Measurements from ENCODE around the gene CPHXL2.

The CPHXL2 gene

GRCh38 chr16:75648265-75649076, 28.3 kb downstream of the CPHXL2 start:
- no peaks in the 10 kb centered on the region for H3K27me3 ChIP-seq (ENCODE audit: insufficient read depth, low read depth, severe bottlenecking)
- no peaks in the 10 kb centered on the region for H3K9me3 ChIP-seq (ENCODE audit: severe bottlenecking)
- peak overlapping the region; percentile 94 for H3K4me3 ChIP-seq (ENCODE audit: low read depth, low read length)
- DNase-seq: peak; percentile 85
- TF ChIP-seq CTCF (IDR thresholded peaks at IDR 0.05; ENCODE audit: low read depth, low read length): no peak
- H3K36me3 ChIP-seq: peaks cover 36% of the 10 kb centered on the region
- peak overlapping the region; percentile 89 for H3K27ac ChIP-seq

GRCh38 chr16:75647492-75648264, 29.1 kb downstream of the CPHXL2 start, which contains the start of the genes KARS1 and TERF2IP:
Gene KARS1, minus strand, starts transcription at chr16:75647665. Its CDS starts 26 bp downstream, at chr16:75647639.
Gene TERF2IP, plus strand, starts transcription at chr16:75647773. Its CDS starts 110 bp downstream, at chr16:75647883.
- peak within 1 kb of the TSS; percentile 89 for H3K27ac ChIP-seq
- H3K27me3 ChIP-seq (ENCODE audit: insufficient read depth, low read depth, severe bottlenecking): no peaks in the 10 kb centered on the region
- peaks cover 35% of the 10 kb centered on the region for H3K36me3 ChIP-seq
- H3K9me3 ChIP-seq (ENCODE audit: severe bottlenecking): no peaks in the 10 kb centered on the region
- no peak for TF ChIP-seq CTCF (IDR thresholded peaks at IDR 0.05; ENCODE audit: low read depth, low read length)
- peak within 1 kb of the TSS; percentile 94 for H3K4me3 ChIP-seq (ENCODE audit: low read depth, low read length)
- peak; percentile 94 for DNase-seq

GRCh38 chr16:75647112-75647491, 29.7 kb downstream of the CPHXL2 start:
- no peak for TF ChIP-seq CTCF (IDR thresholded peaks at IDR 0.05; ENCODE audit: low read depth, low read length)
- peak overlapping the region; percentile 89 for H3K27ac ChIP-seq
- no peak for DNase-seq
- no peaks in the 10 kb centered on the region for H3K27me3 ChIP-seq (ENCODE audit: insufficient read depth, low read depth, severe bottlenecking)
- H3K4me3 ChIP-seq (ENCODE audit: low read depth, low read length): peak overlapping the region; percentile 94
- peaks cover 38% of the 10 kb centered on the region for H3K36me3 ChIP-seq
- no peaks in the 10 kb centered on the region for H3K9me3 ChIP-seq (ENCODE audit: severe bottlenecking)

- H3K9me3 ChIP-seq (ENCODE audit: severe bottlenecking): no peaks in the 10 kb centered on the region
- TF ChIP-seq CTCF (IDR thresholded peaks at IDR 0.05; ENCODE audit: low read depth, low read length): peak; percentile 58
- H3K27me3 ChIP-seq (ENCODE audit: insufficient read depth, low read depth, severe bottlenecking): no peaks in the 10 kb centered on the region
- peak overlapping the region; percentile 79 for H3K27ac ChIP-seq
- H3K36me3 ChIP-seq: peaks cover 48% of the 10 kb centered on the region
- peak overlapping the region; percentile 20 for H3K4me3 ChIP-seq (ENCODE audit: low read depth, low read length)
- DNase-seq: peak; percentile 66
These were observed 32.4 kb downstream of the CPHXL2 start for GRCh38 chr16:75644240-75645012.

- Histone ChIP-seq H3K9me3 (ENCODE audit: severe bottlenecking) (no peaks in the 10 kb centered on the region), H3K27ac (no peak overlapping the region), H3K27me3 (ENCODE audit: insufficient read depth, low read depth, severe bottlenecking) (no peaks in the 10 kb centered on the region), H3K4me3 (ENCODE audit: low read depth, low read length) (no peak overlapping the region), H3K36me3 (peaks cover 75% of the 10 kb centered on the region)
- no peak for DNase-seq
- TF ChIP-seq CTCF (IDR thresholded peaks at IDR 0.05; ENCODE audit: low read depth, low read length): no peak
These were observed 36.2 kb downstream of the CPHXL2 start for GRCh38 chr16:75640598-75640997.
